ENCODE data around the gene PLD3. TPM values are rescaled to one million over a fixed set of nuclear protein-coding genes. Genes with fewer than 3 reads are reported as not detected.

PLD3 gene
- total RNA-seq, 1 donor: 136 TPM

DNA sequence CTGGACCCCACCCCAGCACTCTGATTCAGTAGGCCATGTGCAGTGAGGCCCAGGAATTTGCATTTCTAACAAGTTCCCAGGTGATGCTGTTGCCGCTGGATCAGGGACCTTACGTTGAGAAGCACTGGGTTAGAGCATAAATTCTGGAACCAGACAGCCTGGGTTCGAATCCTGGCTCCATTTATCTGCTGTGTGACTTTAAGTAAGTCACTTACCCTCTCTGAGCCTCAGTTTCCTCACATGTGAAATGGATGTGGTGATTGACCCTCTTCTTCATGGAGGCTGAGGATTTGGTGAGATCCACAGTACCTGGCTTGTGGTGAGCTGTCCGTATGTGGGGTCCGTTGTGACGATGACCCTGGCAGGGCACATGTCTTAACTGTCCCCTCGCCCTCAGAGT, 25.6 kb downstream of the PLD3 start:
- H3K36me3 ChIP-seq (ENCODE audit: insufficient read depth, low read length): peaks cover 45% of the 10 kb centered on the region

DNA sequence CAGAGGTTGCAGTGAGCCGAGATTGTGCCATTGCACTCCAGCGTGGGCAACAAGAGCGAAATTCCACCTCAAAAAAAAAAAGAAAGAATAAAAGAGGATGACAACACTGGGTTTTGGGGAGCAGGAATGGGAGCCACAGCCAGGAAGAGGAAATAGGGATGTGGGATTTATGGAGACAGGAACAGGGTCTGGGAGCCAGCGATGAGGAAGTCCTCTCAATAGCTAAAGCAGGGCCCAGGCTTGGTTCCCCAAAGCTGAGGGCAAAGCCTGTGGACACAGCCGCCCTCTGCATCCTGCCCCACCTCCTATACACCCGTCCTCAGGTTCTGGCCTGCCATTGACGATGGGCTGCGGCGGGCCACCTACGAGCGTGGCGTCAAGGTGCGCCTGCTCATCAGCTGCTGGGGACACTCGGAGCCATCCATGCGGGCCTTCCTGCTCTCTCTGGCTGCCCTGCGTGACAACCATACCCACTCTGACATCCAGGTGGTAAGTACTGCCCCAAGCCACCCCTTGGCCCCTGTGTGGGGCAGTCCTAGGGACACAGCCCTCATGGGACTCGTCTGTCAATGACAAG, 27.9 kb downstream of the PLD3 start:
- TF ChIP-seq, protein P1, sequence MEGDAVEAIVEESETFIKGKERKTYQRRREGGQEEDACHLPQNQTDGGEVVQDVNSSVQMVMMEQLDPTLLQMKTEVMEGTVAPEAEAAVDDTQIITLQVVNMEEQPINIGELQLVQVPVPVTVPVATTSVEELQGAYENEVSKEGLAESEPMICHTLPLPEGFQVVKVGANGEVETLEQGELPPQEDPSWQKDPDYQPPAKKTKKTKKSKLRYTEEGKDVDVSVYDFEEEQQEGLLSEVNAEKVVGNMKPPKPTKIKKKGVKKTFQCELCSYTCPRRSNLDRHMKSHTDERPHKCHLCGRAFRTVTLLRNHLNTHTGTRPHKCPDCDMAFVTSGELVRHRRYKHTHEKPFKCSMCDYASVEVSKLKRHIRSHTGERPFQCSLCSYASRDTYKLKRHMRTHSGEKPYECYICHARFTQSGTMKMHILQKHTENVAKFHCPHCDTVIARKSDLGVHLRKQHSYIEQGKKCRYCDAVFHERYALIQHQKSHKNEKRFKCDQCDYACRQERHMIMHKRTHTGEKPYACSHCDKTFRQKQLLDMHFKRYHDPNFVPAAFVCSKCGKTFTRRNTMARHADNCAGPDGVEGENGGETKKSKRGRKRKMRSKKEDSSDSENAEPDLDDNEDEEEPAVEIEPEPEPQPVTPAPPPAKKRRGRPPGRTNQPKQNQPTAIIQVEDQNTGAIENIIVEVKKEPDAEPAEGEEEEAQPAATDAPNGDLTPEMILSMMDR (IDR thresholded peaks at IDR 0.05; ENCODE audit: extremely low read depth, low read depth, low read length): no peak
- Histone ChIP-seq H3K9me3 (ENCODE audit: low read depth, low read length) (no peaks in the 10 kb centered on the region), H3K79me2 (ENCODE audit: insufficient read depth, low read length) (no peaks in the 10 kb centered on the region), H3K4me1 (ENCODE audit: insufficient read depth, low read length) (no peaks in the 10 kb centered on the region), H3K4me3 (ENCODE audit: insufficient read depth, low read length) (no peak overlapping the region), H3K27ac (ENCODE audit: low read depth, low read length) (no peak overlapping the region), H2AFZ (ENCODE audit: low read length) (no peak overlapping the region), H4K20me1 (ENCODE audit: insufficient read depth, low read length) (peaks cover 6% of the 10 kb centered on the region), H3K4me2 (ENCODE audit: insufficient read depth, low read length) (no peak overlapping the region), H3K36me3 (ENCODE audit: insufficient read depth, low read length) (peaks cover 24% of the 10 kb centered on the region), H3K27me3 (ENCODE audit: insufficient read depth, low read length) (no peaks in the 10 kb centered on the region)
- DNase-seq (ENCODE audit: insufficient read length, low spot score, missing footprints): peak; percentile 62

More for the DNA sequence above, 25.6 kb downstream of the PLD3 start:
- peaks cover 7% of the 10 kb centered on the region for H4K20me1 ChIP-seq (ENCODE audit: insufficient read depth, low read length)
- H3K4me2 ChIP-seq (ENCODE audit: insufficient read depth, low read length): no peak overlapping the region
- TF ChIP-seq, protein P1 (IDR thresholded peaks at IDR 0.05; ENCODE audit: extremely low read depth, low read depth, low read length): no peak
- no peaks in the 10 kb centered on the region for H3K4me1 ChIP-seq (ENCODE audit: insufficient read depth, low read length)
- no peaks in the 10 kb centered on the region for H3K79me2 ChIP-seq (ENCODE audit: insufficient read depth, low read length)
- no peaks in the 10 kb centered on the region for H3K9me3 ChIP-seq (ENCODE audit: low read depth, low read length)
- no peak overlapping the region for H2AFZ ChIP-seq (ENCODE audit: low read length)
- no peak for DNase-seq (ENCODE audit: insufficient read length, low spot score, missing footprints)
- no peak overlapping the region for H3K4me3 ChIP-seq (ENCODE audit: insufficient read depth, low read length)
- H3K27me3 ChIP-seq (ENCODE audit: insufficient read depth, low read length): no peaks in the 10 kb centered on the region
- H3K27ac ChIP-seq (ENCODE audit: low read depth, low read length): no peak overlapping the region

DNA sequence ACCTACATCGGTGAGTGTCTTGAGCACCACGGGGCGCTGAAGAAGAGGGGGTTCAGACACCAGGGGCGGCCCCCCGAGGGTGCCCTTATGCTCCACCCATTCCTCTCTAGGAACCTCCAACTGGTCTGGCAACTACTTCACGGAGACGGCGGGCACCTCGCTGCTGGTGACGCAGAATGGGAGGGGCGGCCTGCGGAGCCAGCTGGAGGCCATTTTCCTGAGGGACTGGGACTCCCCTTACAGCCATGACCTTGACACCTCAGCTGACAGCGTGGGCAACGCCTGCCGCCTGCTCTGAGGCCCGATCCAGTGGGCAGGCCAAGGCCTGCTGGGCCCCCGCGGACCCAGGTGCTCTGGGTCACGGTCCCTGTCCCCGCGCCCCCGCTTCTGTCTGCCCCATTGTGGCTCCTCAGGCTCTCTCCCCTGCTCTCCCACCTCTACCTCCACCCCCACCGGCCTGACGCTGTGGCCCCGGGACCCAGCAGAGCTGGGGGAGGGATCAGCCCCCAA, 29.4 kb downstream of the PLD3 start:
- H3K27me3 ChIP-seq (ENCODE audit: insufficient read depth, low read length): no peaks in the 10 kb centered on the region

DNA sequence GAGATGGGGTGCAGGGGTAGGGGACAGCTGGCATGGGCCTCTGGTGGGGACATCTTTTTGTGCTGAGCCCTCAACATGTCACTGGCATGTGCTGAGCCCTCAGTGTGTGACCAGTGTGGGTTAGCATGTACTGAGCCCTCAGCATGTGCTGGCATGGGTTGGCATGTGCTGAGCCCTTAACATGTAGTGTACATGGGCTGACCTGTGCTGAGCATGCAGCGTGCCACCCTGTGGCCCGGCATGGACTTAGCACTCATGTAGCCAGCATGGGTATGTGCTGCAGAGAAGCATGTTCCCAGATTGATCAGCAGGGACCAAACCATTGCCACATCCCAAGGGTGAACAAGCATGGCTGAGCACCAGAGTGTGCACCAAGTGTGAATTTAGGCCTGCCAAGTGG, 30.0 kb downstream of the PLD3 start:
- no peaks in the 10 kb centered on the region for H3K9me3 ChIP-seq (ENCODE audit: low read depth, low read length)
- no peak overlapping the region for H2AFZ ChIP-seq (ENCODE audit: low read length)
- H3K27me3 ChIP-seq (ENCODE audit: insufficient read depth, low read length): no peaks in the 10 kb centered on the region
- H3K79me2 ChIP-seq (ENCODE audit: insufficient read depth, low read length): no peaks in the 10 kb centered on the region
- peak; percentile 60 for DNase-seq (ENCODE audit: insufficient read length, low spot score, missing footprints)
- no peaks in the 10 kb centered on the region for H3K4me1 ChIP-seq (ENCODE audit: insufficient read depth, low read length)
- H3K4me3 ChIP-seq (ENCODE audit: insufficient read depth, low read length): no peak overlapping the region
- no peak overlapping the region for H3K27ac ChIP-seq (ENCODE audit: low read depth, low read length)
- H3K36me3 ChIP-seq (ENCODE audit: insufficient read depth, low read length): peaks cover 9% of the 10 kb centered on the region
- H3K4me2 ChIP-seq (ENCODE audit: insufficient read depth, low read length): no peak overlapping the region
- TF ChIP-seq, protein P1 (IDR thresholded peaks at IDR 0.05; ENCODE audit: extremely low read depth, low read depth, low read length): no peak
- H4K20me1 ChIP-seq (ENCODE audit: insufficient read depth, low read length): peaks cover 3% of the 10 kb centered on the region

More for the DNA sequence above, 29.4 kb downstream of the PLD3 start:
- Histone ChIP-seq H3K4me3 (ENCODE audit: insufficient read depth, low read length) (no peak overlapping the region), H3K4me1 (ENCODE audit: insufficient read depth, low read length) (no peaks in the 10 kb centered on the region), H3K27ac (ENCODE audit: low read depth, low read length) (no peak overlapping the region), H3K36me3 (ENCODE audit: insufficient read depth, low read length) (peaks cover 13% of the 10 kb centered on the region), H3K4me2 (ENCODE audit: insufficient read depth, low read length) (no peak overlapping the region), H2AFZ (ENCODE audit: low read length) (no peak overlapping the region), H4K20me1 (ENCODE audit: insufficient read depth, low read length) (peaks cover 3% of the 10 kb centered on the region), H3K9me3 (ENCODE audit: low read depth, low read length) (no peaks in the 10 kb centered on the region), H3K79me2 (ENCODE audit: insufficient read depth, low read length) (no peaks in the 10 kb centered on the region)
- TF ChIP-seq, protein P1 (IDR thresholded peaks at IDR 0.05; ENCODE audit: extremely low read depth, low read depth, low read length): no peak
- peak; percentile 39 for DNase-seq (ENCODE audit: insufficient read length, low spot score, missing footprints)
